Measurements from ENCODE around the gene PNMA6E. TPM values are rescaled to one million over a fixed set of nuclear protein-coding genes. Genes with fewer than 3 reads are reported as not detected.

PNMA6E gene
- total and polyA plus RNA-seq, 2 donors (not counting 3 experiments of a cell fraction or from before 2014, with no cell fraction given), result not detected

GRCh38 chrX:153400146-153401132 is 711 bp downstream of the PNMA6E start:
- ChIA-PET CTCF (no interaction called here), POLR2A (no interaction called here)
- H3K79me2 ChIP-seq (ENCODE audit: control insufficient read depth, insufficient read depth, low read length), result no peaks in the 10 kb centered on the region
- H3K4me2 ChIP-seq (ENCODE audit: insufficient read depth, low read length), result no peak overlapping the region
- BruUV-seq (replicated peaks), result no TSS peak
- FAIRE-seq (no peak), DNase-seq (ENCODE audit: low read depth, low spot score) (peak; percentile 7)
- no peaks in the 10 kb centered on the region for H3K36me3 ChIP-seq (ENCODE audit: control insufficient read depth in 2 of 2, extremely low read depth in 1 of 2, insufficient read depth in 2 of 2, low read length in 2 of 2)
- no peaks in the 10 kb centered on the region for H3K27me3 ChIP-seq (ENCODE audit: control insufficient read depth in 2 of 2, insufficient read depth in 2 of 2, low read length in 2 of 2)
- no peak overlapping the region for H3K27ac ChIP-seq (ENCODE audit: insufficient read depth, low read depth, low read length)
- H3K4me1 ChIP-seq (ENCODE audit: control insufficient read depth, extremely low read depth, insufficient read depth, low read length), result no peaks in the 10 kb centered on the region
- no peak overlapping the region for H3K4me3 ChIP-seq (replicated peaks in 1 of 3; ENCODE audit: insufficient read depth in 1 of 3, low read depth in 1 of 3, low read length in 3 of 3)
- H4K20me1 ChIP-seq (replicated peaks; ENCODE audit: control insufficient read depth, extremely low read depth, insufficient read depth, low read length), result no peaks in the 10 kb centered on the region
- dilution Hi-C loops (cut with MboI; ENCODE audit: extremely low pct_ligation_motif_present, low sequenced_read_pairs) (no loop called here), intact Hi-C loops (cut with micrococcal nuclease) (no loop called here)
- no peak overlapping the region for H3K9ac ChIP-seq (replicated peaks; ENCODE audit: extremely low read depth, insufficient read depth, low read length)
- H3K9me1 ChIP-seq (replicated peaks; ENCODE audit: control insufficient read depth, extremely low read depth, insufficient read depth, low read length), result no peaks in the 10 kb centered on the region
- TF ChIP-seq, protein P1, sequence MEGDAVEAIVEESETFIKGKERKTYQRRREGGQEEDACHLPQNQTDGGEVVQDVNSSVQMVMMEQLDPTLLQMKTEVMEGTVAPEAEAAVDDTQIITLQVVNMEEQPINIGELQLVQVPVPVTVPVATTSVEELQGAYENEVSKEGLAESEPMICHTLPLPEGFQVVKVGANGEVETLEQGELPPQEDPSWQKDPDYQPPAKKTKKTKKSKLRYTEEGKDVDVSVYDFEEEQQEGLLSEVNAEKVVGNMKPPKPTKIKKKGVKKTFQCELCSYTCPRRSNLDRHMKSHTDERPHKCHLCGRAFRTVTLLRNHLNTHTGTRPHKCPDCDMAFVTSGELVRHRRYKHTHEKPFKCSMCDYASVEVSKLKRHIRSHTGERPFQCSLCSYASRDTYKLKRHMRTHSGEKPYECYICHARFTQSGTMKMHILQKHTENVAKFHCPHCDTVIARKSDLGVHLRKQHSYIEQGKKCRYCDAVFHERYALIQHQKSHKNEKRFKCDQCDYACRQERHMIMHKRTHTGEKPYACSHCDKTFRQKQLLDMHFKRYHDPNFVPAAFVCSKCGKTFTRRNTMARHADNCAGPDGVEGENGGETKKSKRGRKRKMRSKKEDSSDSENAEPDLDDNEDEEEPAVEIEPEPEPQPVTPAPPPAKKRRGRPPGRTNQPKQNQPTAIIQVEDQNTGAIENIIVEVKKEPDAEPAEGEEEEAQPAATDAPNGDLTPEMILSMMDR (IDR thresholded peaks at IDR 0.05; ENCODE audit: extremely low read depth in 1 of 2, insufficient read depth in 1 of 2, low read depth in 1 of 2, low read length in 2 of 2), result peak; percentile 79 to 84
- TF ChIP-seq, protein P2, sequence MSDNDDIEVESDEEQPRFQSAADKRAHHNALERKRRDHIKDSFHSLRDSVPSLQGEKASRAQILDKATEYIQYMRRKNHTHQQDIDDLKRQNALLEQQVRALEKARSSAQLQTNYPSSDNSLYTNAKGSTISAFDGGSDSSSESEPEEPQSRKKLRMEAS (IDR thresholded peaks at IDR 0.05; ENCODE audit: insufficient read depth, insufficient read length), result no peak
- TF ChIP-seq EZH2 (IDR thresholded peaks at IDR 0.05; ENCODE audit: borderline replicate concordance, low read depth, low read length, severe bottlenecking), result no peak
- no peaks in the 10 kb centered on the region for H3K9me3 ChIP-seq (replicated peaks; ENCODE audit: control insufficient read depth, insufficient read depth, low read length)
- H2AFZ ChIP-seq (ENCODE audit: low read depth, low read length), result no peak overlapping the region
